Activated CD4-positive, alpha-beta T cell treated with anti-CD3 and anti-CD28 coated beads, Interleukin-2, Interleukin-6, amounts not matched to agents 100 ng/mL and 50 ng/mL, durations not matched to agents 16 hours and 8 hours (primary cell): Measurements from ENCODE around the gene TRIM31.
A peak's percentile ranks its signal among the peaks of the same experiment; 100 is the strongest.
"Not testable (repeated sequence)": the region's sequence is repeated elsewhere in the genome, so short reads cannot be mapped to it uniquely, and the experiment has no call there.

ENCODE experiments used
- DNase-seq: peaks from one replicate; pipeline ENCODE4 v3.0.0-alpha.2; 2020

Gene TRIM31

GRCh38 chr6:30147096-30147495 is 34.2 kb upstream of the TRIM31 start:
- DNase-seq = no peak

DNA sequence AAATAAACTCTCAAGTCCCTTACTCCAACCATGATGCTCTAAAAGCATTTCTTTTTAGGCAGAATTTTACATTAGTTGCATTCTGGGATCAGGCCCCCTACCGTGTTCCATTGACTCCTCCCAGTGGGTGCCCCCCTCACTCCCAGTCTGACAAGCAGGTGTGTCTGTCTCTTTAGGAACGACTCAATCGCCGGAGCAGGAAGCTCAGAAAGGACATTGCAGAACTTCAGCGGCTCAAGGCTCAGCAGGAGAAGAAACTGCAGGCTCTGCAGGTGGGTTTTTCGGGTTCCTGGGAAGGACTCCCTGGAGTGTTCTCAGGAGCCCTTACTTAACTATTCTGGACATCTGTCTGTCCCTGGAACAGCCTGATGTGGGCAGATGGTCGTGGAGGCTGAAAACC is 32.9 kb upstream of the TRIM31 start:
- DNase-seq = no peak

DNA sequence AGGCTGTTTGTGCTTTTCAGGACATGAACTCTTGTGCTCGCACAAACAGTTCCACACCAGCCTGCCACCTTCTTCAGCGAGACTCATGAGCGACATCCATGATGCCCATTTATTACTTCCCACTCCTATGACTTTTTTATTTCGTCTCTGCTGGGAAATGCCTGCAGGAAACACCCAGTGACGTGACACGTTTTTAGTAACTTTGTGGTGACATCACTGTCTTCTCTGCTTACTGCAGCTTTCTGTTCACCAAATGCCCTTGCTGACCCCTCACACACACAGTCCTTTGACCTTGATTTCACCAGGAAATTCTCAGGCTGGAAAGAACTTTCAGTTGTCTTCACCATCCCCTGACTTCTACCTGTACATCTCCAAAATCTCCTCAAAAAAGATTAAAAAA is 31.9 kb upstream of the TRIM31 start:
- no peak for DNase-seq

- DNase-seq = no peak
Observed at GRCh38 chr6:30143780-30144179, 30.9 kb upstream of the TRIM31 start.

DNA sequence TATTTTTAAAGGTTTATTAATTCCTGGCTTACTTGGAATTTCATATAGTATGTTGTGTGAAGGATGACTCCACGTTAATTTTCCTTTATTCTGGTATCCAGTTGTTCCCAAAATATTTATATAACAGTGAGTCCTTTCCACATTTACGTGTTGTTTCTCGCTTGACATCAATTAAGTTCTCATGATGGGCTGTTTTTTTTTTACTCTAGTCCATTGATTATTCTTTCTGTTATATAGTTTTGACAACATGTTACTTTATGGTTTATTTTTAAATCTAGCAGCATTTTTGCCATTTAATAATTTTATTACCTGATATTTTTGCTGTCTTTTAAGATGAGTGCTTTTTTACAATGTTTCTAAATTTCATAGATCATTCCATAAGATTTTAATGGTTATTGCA is 29.8 kb upstream of the TRIM31 start:
- DNase-seq = no peak

- DNase-seq = not testable (repeated sequence)
Observed at GRCh38 chr6:30140240-30140639, 27.4 kb upstream of the TRIM31 start.

GRCh38 chr6:30136570-30137286 is 23.8 kb upstream of the TRIM31 start:
- peak; percentile 57 for DNase-seq

- DNase-seq = no peak
Observed at GRCh38 chr6:30135757-30136156, 22.9 kb upstream of the TRIM31 start, which contains the start of gene TRIM40. Gene TRIM40, plus strand, starts transcription at chr6:30136140. Its CDS starts 897 bp downstream, at chr6:30137037.

GRCh38 chr6:30135147-30135546 is 22.3 kb upstream of the TRIM31 start:
- DNase-seq = no peak

GRCh38 chr6:30131947-30132497 is 19.1 kb upstream of the TRIM31 start:
- no peak for DNase-seq

DNA sequence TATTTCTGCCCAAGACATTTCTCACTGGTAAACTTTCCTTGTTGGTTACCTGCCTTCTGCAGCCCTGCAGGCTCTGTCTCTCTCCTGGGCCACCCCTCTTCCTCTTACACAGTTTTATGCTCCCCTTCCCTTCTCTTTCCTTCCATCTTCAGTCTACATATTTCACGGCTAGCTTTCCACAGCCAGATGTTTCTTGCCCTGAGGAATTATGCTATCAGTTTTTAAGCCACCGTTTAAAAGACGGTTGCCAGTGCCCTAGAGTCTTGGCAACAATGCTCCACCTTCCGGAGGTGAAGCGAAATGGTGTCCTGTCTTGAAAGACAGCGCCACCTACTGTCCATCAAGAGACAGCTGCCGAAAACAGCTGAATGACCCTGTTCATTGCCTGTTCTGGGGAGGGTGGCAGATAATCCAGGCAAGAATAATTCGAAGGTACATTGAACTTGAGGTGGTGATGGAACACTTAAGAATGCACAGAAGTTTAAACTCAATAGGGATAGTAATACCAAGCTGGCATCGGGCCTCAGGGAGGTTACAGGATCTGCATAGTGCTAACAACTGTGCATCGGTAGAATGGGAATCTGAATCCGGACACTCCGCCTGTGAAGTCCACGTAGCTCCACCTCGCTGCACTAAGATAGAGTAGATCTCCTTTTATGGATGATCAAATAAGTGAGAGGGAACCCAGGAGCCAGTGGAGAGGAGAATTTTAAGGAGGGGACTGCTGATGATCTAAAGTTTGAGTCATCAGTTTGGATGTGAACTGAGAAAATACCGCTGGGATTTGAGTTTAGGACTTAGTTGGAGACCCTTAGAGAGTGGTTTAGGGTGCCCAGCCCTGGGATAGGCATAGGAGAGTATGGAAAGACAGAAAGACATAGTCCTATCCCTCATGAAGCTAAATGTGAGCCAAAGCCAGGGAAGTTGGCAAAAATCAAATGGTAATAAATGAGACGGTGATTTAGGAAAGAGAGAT is 18.3 kb upstream of the TRIM31 start:
- DNase-seq = peak; percentile 83

- no peak for DNase-seq
Observed at GRCh38 chr6:30130179-30130679, 17.3 kb upstream of the TRIM31 start.

DNA sequence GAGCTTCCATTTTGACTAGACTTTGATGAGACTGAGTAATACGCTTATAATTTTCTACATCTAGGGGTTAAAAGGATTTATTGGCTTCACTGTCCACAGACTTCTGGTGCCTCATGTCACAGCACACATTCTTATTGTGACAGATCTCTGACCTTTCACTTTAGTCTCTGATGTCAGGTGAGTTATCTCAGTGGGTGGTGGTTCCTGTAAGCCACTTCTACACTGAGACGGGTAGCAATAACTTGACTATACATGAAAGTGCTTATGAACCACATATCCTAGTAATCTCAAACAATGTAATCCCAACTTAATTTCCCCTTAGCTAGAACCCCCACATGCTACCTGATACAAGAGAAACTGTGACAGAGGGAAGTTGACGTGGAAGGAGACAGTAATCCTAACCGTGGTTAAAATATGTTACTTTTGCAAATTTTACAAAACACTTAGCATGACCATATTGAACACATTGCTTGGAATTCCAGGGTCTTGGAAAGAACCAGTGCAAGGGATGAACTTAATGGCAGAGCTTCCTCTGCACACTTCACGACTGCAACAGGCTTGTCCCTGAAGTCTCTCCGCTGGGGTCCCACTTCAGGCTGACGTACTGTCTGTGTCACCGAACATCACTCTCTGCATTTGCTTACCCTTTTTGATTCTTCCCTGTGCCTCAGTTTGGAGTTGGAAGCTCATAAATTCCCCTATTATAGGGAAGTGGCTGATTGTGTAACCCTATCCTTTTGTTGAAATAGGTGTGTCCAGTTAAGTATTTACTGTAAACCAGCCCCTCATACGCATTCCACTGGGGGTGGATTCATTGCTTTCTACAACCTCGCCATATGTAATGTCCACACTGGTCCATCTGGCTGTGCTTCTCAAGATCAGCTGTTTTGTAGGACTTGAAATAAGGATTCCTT is 16.6 kb upstream of the TRIM31 start:
- DNase-seq = no peak

DNA sequence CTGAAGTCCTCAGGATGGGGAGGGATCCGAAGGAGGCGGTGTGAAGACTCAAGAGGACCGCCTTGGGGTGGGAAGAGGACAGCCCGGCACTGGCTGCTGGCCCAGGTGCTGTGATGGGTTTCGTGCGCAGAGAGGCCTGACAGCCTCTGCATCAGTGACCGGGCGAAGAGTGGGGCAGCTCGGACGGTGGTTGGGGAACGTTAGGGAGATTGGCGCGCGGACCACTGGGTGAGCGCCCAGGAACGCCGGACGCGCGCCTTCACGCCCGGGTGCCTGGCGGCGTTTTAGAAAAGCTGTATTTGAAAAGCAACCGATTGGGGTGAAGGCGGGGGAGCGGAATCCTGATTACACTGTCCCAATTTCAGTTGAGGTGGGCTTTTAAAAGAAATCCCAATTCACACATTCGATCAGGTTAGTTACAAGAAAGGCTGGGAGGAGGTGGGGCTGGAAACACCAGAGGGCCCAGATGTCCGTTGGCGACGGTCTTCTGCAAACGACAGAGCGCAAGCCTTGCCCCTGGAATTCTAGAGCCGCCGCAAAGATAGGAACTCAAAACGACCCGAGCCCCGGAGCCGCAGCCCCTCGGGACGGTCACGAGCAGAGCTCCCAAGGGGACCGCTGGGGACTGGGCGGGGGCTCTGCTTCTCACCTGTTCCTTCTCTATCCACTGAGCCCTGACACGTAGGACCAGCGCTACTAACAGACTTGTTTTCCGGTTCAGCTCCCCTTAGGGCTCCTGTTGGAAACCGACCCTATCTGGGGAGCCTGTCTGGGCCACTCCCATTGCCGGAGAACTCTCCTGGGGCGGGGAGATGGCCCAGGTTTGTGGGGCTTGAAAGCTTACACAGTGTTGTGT is 14.6 kb upstream of the TRIM31 start:
- no peak for DNase-seq

DNA sequence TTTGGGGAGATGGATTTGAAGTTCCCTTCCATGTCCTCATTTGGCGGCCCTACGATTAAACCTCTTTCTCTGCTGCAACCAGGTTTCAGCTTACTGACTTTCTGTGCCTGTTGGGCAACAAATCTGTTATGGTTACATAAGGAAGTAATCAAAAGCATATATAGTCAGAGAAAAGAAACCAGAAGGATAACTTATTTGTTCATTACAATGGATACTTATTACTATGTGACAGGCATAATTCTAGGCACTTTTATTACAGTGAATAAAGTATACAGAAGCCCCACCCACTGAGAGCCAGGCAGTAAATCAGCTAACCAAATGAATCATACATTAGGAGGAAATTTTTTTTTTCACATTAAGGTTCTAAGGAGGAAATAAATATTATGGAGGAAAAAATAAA is 9.6 kb upstream of the TRIM31 start:
- DNase-seq = no peak

- DNase-seq = no peak
Observed at GRCh38 chr6:30121446-30122366, 8.8 kb upstream of the TRIM31 start.

- not testable (repeated sequence) for DNase-seq
Observed at GRCh38 chr6:30118691-30119090, 5.8 kb upstream of the TRIM31 start.

- DNase-seq = no peak
Observed at GRCh38 chr6:30116724-30117123, 3.8 kb upstream of the TRIM31 start.

GRCh38 chr6:30113841-30114240 is 951 bp upstream of the TRIM31 start:
- DNase-seq = no peak

DNA sequence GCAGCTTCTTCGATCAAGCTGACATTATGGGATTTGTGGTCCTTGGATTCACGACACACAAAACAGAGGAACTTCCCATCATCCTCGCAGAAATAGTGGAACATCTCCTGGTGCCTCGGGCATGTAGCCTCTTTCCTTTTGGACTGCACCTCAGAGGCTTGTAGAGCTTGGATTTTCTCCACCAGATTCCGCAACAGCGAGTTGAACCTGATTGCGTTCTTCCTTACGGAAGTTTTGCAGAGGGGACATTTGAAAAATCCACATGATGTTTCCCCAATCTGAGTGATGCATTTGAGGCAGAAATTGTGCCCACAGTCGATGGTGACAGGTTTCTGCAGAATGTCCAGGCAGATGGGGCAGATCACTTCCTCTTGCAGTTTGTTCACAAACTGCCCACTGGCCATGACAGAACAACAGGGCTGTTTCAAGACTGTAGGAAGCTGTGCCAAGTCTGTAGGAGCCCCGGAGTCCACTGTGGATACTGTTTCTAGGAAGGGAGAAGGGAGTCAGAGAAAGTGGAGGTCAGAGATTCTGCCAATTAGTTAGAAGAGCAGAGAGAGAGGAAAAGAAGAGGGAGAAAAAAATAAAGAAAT is 392 bp downstream of the TRIM31 start:
- no peak for DNase-seq
